HepG2 (cell line): ENCODE data around the gene SLCO4A1. TPM values are rescaled to one million over a fixed set of nuclear protein-coding genes. Genes with fewer than 3 reads are reported as not detected.

Experiments
- ATAC-seq: fragments of 200-7000 bp; cut with Tn5 transposase; 3 replicates; pipeline ENCODE4 v1.9.1; 2020; ENCODE audit warnings: mild to moderate bottlenecking, moderate library complexity
- BruUV-seq: library from RNA; stranded (reverse); fragments of 400-500 nt; replicated peaks from 2 replicates; lab custom pipeline; 2021; lab: Mats Ljungman, UMichigan
- CTCF ChIA-PET: fragments of 300-600 bp; formaldehyde crosslinking; extraction: SDS; loops from one replicate; lab custom pipeline; 2021; ENCODE audit warnings: low total read pairs, inconsistent platforms, low intra/inter-chr PET ratio; lab: Yijun Ruan, JAX
- POLR2A ChIA-PET: fragments of 350-600 bp; sonication (Branson Sonifier 250); formaldehyde crosslinking; loops from one replicate; lab custom pipeline; 2020; ENCODE audit warnings: antibody characterized with exemption, inconsistent platforms; lab: Yijun Ruan, JAX
- DNase-seq: peaks from one replicate; pipeline ENCODE4 v3.0.0-alpha.2; 2015; ENCODE audit warnings: low spot score
- FAIRE-seq: peaks from 3 replicates; lab custom pipeline; 2011; peaks lifted over from hg19 to GRCh38; lab: Jason Lieb, UNC
- H2AFZ ChIP-seq: one replicate; pipeline ENCODE4 v1.6.1; 2011; ENCODE audit warnings: low read length, inconsistent platforms
- H3K27ac ChIP-seq: fragments of 300-600 bp; 3 replicates; pipeline ENCODE4 v1.8.0; 2011; ENCODE audit warnings: mixed run types, mild to moderate bottlenecking, mixed read lengths, low read length, inconsistent platforms; ENCODE audit not compliant: insufficient read depth; ENCODE audit errors: extremely low read length
- H3K27me3 ChIP-seq, 2 experiments: fragments of 200-600 bp in 1 of 2; 2 replicates in 1 of 2; 3 replicates in 1 of 2; pipeline versions ENCODE4 v1.6.0 to v1.8.0; 2011; ENCODE audit warnings: low read length in 2 of 2, mild to moderate bottlenecking in 2 of 2, moderate library complexity in 2 of 2, inconsistent platforms in 1 of 2; ENCODE audit not compliant: insufficient read depth in 2 of 2, control insufficient read depth in 1 of 2
- H3K36me3 ChIP-seq, 2 experiments: fragments of 200-600 bp in 1 of 2; replicated peaks in 1 of 2; 2 replicates in 1 of 2; 3 replicates in 1 of 2; pipeline versions ENCODE4 v1.5.1 to v1.8.0; 2011; ENCODE audit warnings: low read length in 2 of 2, inconsistent platforms in 1 of 2; ENCODE audit not compliant: insufficient read depth in 2 of 2, control insufficient read depth in 1 of 2
- H3K4me1 ChIP-seq: 2 replicates; pipeline ENCODE4 v1.5.1; 2012; ENCODE audit warnings: low read length, inconsistent platforms; ENCODE audit not compliant: insufficient read depth
- H3K4me2 ChIP-seq: 2 replicates; pipeline ENCODE4 v1.6.0; 2011; ENCODE audit warnings: low read depth, low read length, inconsistent platforms
- H3K4me3 ChIP-seq, 3 experiments: fragments of 200-600 bp in 1 of 3; sonication (generic), shearing (Covaris generic) in 1 of 3; replicated peaks in 1 of 3; 2 replicates each; pipeline ENCODE4 v1.5.1; 2011 to 2016; ENCODE audit warnings: low read length in 3 of 3, inconsistent platforms in 2 of 3, low read depth in 2 of 3, mild to moderate bottlenecking in 2 of 3, control low read depth in 1 of 3, mixed read lengths in 1 of 3; ENCODE audit not compliant: insufficient read depth in 1 of 3
- H3K79me2 ChIP-seq: one replicate; pipeline ENCODE4 v1.6.1; 2011; ENCODE audit warnings: low read length, inconsistent platforms; ENCODE audit not compliant: insufficient read depth
- H3K9ac ChIP-seq: 2 replicates; pipeline ENCODE4 v1.6.0; 2011; ENCODE audit warnings: mild to moderate bottlenecking, low read depth, low read length, inconsistent platforms; ENCODE audit not compliant: insufficient read depth
- H3K9me3 ChIP-seq: 2 replicates; pipeline ENCODE4 v1.5.1; 2012; ENCODE audit warnings: mild to moderate bottlenecking, low read length
- H4K20me1 ChIP-seq: 2 replicates; pipeline ENCODE4 v1.6.0; 2011; ENCODE audit warnings: inconsistent platforms, mild to moderate bottlenecking, low read length, moderate library complexity; ENCODE audit not compliant: insufficient read depth
- FOXO4 ChIP-seq: sonication (generic); formaldehyde crosslinking; conservative IDR thresholded peaks from 2 replicates; pipeline ENCODE4 v1.8.1; 2023; ENCODE audit warnings: missing genetic modification reagents
- NR3C1 ChIP-seq: sonication (generic); formaldehyde crosslinking; IDR thresholded peaks from 2 replicates; pipeline ENCODE4 v1.4.0; 2020; ENCODE audit warnings: missing genetic modification reagents
- TOE1 ChIP-seq: sonication (generic); formaldehyde crosslinking; IDR thresholded peaks from 2 replicates; pipeline ENCODE4 v1.4.0; 2020; ENCODE audit warnings: mild to moderate bottlenecking, missing genetic modification reagents
- WGBS: methylation state at CpG from one replicate; pipeline ENCODE4 v1.1.6; 2017; ENCODE audit warnings: low lambda C conversion rate; 5-methylcytosine and 5-hydroxymethylcytosine counted together
- in situ Hi-C: cut with HindIII; loops from 2 replicates; pipeline ENCODE4 v1.10.0; 2017; ENCODE audit warnings: low pct_unique_long_range_greater_than_20kb; ENCODE audit not compliant: extremely low pct_ligation_motif_present
- intact Hi-C: fragments of 100-400 bp; cut with micrococcal nuclease; formaldehyde crosslinking; loops from one replicate; pipeline ENCODE4 v1.10.0; 2022; ENCODE audit not compliant: unreplicated experiment
- polyA plus RNA-seq, 8 experiments: library from polyadenylated mRNA; depleted of rRNA in 3 of 8; stranded (reverse) in 7 of 8; unstranded in 1 of 8; fragments of >200 nt; fragmentation: Illumina TruSeq in 4 of 8; extraction: Trizol in 4 of 8; gene quantifications; 2 replicates each; pipeline versions ENCODE4 v1.2.1 to v1.2.3, GENCODE V29; 2011 to 2016; ENCODE audit warnings: low read depth in 4 of 8, missing spikeins in 1 of 8, mixed read lengths in 1 of 8; ENCODE audit not compliant: insufficient read depth in 1 of 8
- total RNA-seq, 5 experiments: library from RNA; depleted of rRNA; stranded (reverse); fragments of >200 nt; fragmentation: Illumina TruSeq; extraction: Trizol; gene quantifications; 2 replicates each; pipeline ENCODE4 v1.2.3, GENCODE V29; 2016; ENCODE audit warnings: low read depth in 1 of 5

Gene SLCO4A1
- total and polyA plus RNA-seq, 2 of the 13 experiments (the other 11 are each of a cell fraction or from before 2014, with no cell fraction given), result 55.5 to 112 TPM

- no peak for TF ChIP-seq NR3C1 (CRISPR knock-in tag)
- TF ChIP-seq, all 625 proteins: peak for 1
These were observed 75.6 kb downstream of the SLCO4A1 start (continued) for GRCh38 chr20:62717933-62718332.

GRCh38 chr20:62718546-62718945, 76.2 kb downstream of the SLCO4A1 start:
- no TSS peak for BruUV-seq
- intact Hi-C loops, result no loop called here
- in situ Hi-C loops, result no loop called here

More at GRCh38 chr20:62718546-62718945, 76.2 kb downstream of the SLCO4A1 start:
- Histone ChIP-seq H4K20me1 (no peaks in the 10 kb centered on the region; the same call in 1 of the 2 replicates), H3K4me3 (no peak overlapping the region), H3K4me2 (no peak overlapping the region), H3K9me3 (peaks cover 5% of the 10 kb centered on the region; the same call in 1 of the 2 replicates), H3K4me1 (no peaks in the 10 kb centered on the region), H3K27ac (no peak overlapping the region), H3K27me3 (peaks cover 39 to 90% of the 10 kb centered on the region in 2 experiments), H3K9ac (no peak overlapping the region), H3K36me3 (no peaks in the 10 kb centered on the region), H2AFZ (no peak overlapping the region), H3K79me2 (no peaks in the 10 kb centered on the region)
- no peak for FAIRE-seq
- no peak for DNase-seq
- ChIA-PET CTCF (no interaction called here), POLR2A (no interaction called here)
- TF ChIP-seq TOE1 (CRISPR knock-in tag), result no peak
- 0 out of 2 replicates have a peak, but pooled peaks have one; percentile 52 for TF ChIP-seq FOXO4 (CRISPR knock-in tag)
- WGBS, result 24% methylated on average over 12 of the region's 12 CpGs
- ATAC-seq, result no peak
